ENCODE measurements around the gene CGNL1.

The CGNL1 gene

DNA sequence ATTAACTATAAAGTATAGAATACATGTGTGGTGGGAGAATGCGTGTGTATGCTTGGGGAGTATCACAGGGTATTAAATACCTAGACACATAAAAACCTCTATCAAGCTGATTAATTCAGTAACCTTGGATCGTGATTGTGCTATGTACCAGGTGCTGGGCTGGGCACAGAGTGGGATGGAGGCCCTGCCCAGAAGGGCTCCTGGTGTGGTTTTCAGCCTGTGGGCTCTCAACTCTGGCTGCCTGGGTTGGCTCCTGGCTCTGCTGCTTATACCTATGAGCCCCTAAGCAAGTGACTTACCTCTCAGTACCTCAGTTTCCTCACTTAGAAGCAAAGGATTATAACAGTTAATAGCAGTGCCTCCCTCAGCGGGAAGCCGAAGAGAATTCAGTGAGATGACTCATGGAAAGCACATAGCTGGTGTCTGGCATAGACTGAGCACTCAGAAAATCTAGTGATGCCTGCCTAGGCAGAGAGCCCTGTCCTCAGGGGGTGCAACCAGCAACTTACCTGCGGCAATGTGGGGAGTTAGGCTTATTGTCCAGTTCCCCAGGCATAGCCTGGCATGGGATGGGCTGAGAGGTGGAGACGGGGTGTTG is 124.8 kb downstream of the CGNL1 start:
- Mint-ChIP-seq H3K9me3 (no peaks in the 10 kb centered on the region), H3K27ac (no peak overlapping the region), H3K27me3 (no peaks in the 10 kb centered on the region), H3K36me3 (ENCODE audit: low read depth) (no peaks in the 10 kb centered on the region), H3K4me1 (ENCODE audit: low read depth) (no peaks in the 10 kb centered on the region), H3K4me3 (no peak overlapping the region)
- intact Hi-C loops (cut with micrococcal nuclease), result no loop called here

DNA sequence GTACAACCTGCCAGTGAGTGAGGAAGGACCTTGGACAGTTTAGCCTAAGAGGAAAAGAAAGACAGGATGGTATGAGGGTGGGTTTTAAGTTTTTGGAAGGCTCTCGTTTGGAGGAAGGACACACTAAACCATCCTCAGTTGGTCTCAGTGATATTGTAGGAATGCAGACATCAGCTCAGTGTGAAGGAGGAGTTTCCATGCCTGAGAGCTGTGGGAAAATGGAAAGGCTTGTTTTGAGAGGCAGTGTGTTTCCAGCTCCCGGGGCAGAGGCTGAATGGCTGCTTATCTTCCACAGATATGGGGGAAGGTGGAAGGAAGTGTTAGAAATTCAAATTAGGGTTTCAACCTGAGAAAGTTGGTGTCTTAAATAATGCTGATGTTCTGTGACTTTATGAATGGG is 125.8 kb downstream of the CGNL1 start:
- Mint-ChIP-seq H3K27ac (no peak overlapping the region), H3K4me3 (no peak overlapping the region), H3K9me3 (no peaks in the 10 kb centered on the region), H3K4me1 (ENCODE audit: low read depth) (no peaks in the 10 kb centered on the region), H3K27me3 (no peaks in the 10 kb centered on the region), H3K36me3 (ENCODE audit: low read depth) (no peaks in the 10 kb centered on the region)
- intact Hi-C loops (cut with micrococcal nuclease), result no loop called here

DNA sequence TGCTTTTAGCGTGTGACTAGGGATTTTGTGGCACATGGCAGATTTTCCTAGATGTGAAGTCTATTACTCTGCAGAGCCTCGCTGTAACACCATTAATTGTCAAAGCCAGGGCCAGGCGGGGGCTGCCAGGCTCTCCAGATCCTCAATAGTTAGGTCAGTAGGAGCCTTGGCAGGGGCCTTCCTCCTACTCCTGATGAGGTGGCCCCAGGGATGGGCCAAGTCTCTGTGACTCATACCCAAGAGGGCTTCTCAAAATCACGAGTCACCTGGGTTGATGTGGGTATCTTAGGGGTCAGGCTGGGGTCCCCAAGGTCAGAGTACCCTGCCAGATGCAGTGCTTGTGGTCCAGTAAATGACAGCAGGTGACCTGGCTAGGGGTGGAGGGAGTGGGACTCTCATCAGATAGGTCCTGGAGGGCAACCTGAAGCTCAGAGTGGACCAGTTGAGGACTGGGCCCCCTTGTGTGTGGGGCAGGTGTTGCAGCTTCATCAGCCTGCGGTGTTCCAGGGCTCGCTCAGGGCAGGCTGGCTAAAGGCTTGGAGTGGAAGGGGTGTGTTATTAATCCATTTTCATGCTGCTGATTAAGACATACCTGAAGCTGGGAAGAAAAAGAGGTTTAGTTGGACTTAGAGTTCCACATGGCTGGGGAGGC is 126.9 kb downstream of the CGNL1 start:
- no peaks in the 10 kb centered on the region for H3K27me3 Mint-ChIP-seq
- H3K4me3 Mint-ChIP-seq, result no peak overlapping the region
- no peaks in the 10 kb centered on the region for H3K4me1 Mint-ChIP-seq (ENCODE audit: low read depth)
- intact Hi-C loops (cut with micrococcal nuclease), result no loop called here
- no peaks in the 10 kb centered on the region for H3K9me3 Mint-ChIP-seq
- H3K27ac Mint-ChIP-seq, result no peak overlapping the region
- H3K36me3 Mint-ChIP-seq (ENCODE audit: low read depth), result no peaks in the 10 kb centered on the region

DNA sequence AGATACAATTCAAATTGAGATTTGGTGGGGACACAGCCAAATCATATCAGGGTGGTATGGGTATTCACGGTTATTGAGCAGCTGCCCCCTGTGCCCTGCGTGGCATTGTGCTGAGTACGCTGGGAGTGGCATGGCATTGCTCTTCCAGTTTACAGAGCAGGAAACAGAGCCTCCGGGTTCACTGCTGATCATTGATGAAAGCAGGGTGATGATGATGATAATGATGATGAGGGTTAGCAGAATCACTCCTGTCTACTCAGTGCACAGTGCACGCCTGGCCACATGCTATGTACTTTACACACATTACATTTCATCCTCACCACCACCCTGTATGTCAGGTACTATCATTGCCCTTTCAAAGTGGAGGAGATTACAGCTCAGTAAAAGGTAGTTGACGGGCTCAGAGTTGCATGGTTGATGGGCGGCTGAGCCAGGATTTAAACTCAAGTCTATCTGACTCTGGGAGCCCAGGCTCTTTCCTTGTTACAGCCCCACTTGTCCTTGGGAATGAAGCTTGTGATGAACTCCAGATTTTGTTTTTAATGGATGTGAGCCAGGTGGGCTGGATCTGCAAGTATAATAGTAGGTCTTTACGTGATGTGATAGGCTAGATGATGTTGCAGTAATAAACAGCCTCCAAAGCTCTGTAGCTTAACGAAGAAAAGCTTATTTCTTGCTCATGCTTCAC is 127.8 kb downstream of the CGNL1 start:
- Mint-ChIP-seq H3K9me3 (no peaks in the 10 kb centered on the region), H3K27ac (no peak overlapping the region), H3K27me3 (no peaks in the 10 kb centered on the region), H3K4me1 (ENCODE audit: low read depth) (no peaks in the 10 kb centered on the region), H3K4me3 (no peak overlapping the region), H3K36me3 (ENCODE audit: low read depth) (no peaks in the 10 kb centered on the region)
- intact Hi-C loops (cut with micrococcal nuclease), result no loop called here

DNA sequence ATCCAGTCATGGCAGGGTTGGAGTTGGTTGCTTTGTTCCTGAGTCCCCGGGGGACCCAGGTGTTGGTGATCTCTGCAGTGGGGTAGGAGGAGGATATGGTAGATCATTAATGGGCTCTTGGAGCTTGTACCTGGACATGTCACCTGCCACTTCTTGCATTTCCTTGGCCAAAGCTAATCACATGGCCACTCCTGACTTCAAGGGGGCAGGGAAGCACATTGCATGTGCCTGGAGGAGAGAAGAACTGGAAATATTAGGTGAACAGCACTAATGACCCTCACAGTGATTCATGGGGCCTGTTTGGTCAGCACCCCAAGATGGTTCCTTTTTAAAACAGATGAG is 128.3 kb downstream of the CGNL1 start:
- Mint-ChIP-seq H3K36me3 (ENCODE audit: low read depth) (no peaks in the 10 kb centered on the region), H3K27ac (no peak overlapping the region), H3K27me3 (no peaks in the 10 kb centered on the region), H3K9me3 (no peaks in the 10 kb centered on the region), H3K4me3 (no peak overlapping the region), H3K4me1 (ENCODE audit: low read depth) (no peaks in the 10 kb centered on the region)
- intact Hi-C loops (cut with micrococcal nuclease), result no loop called here

DNA sequence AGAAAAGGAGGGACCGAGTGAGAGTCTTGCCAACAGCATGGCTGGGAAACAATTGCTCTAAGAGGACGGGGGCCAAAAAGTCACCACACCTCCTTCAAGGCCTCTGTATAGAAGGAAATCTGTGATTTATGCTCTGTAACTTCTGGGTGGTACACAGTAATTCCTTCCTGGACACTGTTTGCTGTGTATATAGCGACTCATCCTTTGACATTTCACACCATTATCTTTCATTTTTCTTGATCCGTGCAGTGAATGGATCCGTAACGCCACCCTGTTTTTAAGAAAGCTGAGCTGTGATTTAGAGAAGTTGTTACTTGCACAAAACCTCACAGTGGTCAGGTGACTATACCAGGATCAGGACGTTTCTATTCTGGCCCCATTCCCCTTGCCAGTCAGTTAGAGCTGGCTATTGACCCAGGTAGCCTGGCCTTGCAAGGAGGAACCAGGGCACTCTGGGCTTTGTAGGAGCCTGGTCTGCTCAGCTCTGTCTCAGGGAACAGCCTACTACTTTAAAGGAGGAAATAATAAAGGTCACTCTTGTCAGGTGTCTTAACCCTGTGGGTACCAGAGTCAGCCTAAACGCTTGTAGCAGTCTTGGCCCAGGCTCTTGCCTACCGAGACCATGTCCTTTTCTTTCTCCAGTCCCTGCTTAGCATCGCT is 128.9 kb downstream of the CGNL1 start:
- intact Hi-C loops (cut with micrococcal nuclease), result no loop called here
- Mint-ChIP-seq H3K4me1 (ENCODE audit: low read depth) (no peaks in the 10 kb centered on the region), H3K36me3 (ENCODE audit: low read depth) (no peaks in the 10 kb centered on the region), H3K9me3 (no peaks in the 10 kb centered on the region), H3K27me3 (no peaks in the 10 kb centered on the region), H3K27ac (no peak overlapping the region), H3K4me3 (no peak overlapping the region)

DNA sequence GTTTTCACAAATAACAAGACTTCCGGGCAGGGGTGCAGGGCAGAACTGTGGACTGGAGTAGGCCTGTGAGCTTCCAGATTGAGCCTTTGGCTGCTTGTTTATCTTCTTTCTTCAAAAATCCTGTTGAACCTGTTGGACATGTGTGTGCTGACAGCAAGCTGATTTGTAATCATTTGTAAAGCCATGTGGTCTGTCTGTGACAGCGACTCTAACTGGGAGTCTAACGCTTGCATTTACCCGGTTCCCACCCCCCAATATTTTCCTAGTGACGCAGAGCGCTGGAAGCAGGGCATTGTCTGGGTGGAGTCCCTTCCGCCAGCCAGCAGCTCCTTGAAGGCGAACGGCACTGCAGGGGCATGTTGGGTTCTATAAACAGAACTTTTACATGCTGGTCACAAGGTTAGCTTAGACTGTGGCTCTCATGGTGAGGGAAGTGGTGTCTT is 129.7 kb downstream of the CGNL1 start:
- H3K4me1 Mint-ChIP-seq (ENCODE audit: low read depth), result no peaks in the 10 kb centered on the region
- H3K4me3 Mint-ChIP-seq, result no peak overlapping the region
- no peaks in the 10 kb centered on the region for H3K9me3 Mint-ChIP-seq
- H3K27me3 Mint-ChIP-seq, result no peaks in the 10 kb centered on the region
- H3K36me3 Mint-ChIP-seq (ENCODE audit: low read depth), result no peaks in the 10 kb centered on the region
- no peak overlapping the region for H3K27ac Mint-ChIP-seq
- intact Hi-C loops (cut with micrococcal nuclease), result no loop called here

DNA sequence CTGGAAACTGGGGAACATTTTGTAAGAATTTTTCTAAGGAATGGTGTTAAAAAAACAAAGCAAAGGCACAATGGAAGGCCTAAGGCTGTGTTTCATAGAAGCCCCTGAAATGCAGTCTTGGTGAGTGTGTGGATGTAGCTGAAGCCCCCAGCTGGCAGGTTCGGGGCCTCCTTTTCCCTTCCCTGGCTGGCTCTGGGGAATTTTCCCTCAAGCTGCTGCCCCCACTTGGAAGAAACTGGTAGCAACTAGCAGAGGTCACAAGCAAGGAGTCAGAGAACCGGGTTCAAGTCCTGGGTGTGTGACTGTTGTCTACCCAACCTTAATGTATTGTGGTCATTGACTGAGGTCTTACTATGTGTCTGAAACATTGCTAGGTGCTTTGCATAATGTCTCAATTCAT is 130.1 kb downstream of the CGNL1 start:
- Mint-ChIP-seq H3K27ac (no peak overlapping the region), H3K4me1 (ENCODE audit: low read depth) (no peaks in the 10 kb centered on the region), H3K9me3 (no peaks in the 10 kb centered on the region), H3K4me3 (no peak overlapping the region), H3K36me3 (ENCODE audit: low read depth) (no peaks in the 10 kb centered on the region), H3K27me3 (no peaks in the 10 kb centered on the region)
- intact Hi-C loops (cut with micrococcal nuclease), result no loop called here

DNA sequence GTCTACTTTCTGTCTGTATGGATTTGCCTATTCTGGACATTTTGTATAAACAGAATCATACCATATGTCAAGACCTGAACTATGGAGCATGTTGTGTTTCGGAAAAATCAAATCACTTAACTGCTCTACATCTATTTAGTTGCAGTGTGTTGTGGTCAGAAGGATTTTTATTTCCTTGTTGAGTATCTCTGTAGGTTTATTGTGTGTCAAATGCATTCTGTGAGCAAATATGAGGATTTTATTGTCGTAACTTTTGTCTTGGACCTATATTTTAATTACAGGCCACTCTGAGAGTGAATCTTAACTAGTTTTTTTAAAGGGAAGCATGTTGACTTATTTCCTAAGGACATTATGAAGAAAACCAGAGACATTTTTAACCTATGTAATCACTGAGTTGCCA is 130.8 kb downstream of the CGNL1 start:
- no peaks in the 10 kb centered on the region for H3K27me3 Mint-ChIP-seq

DNA sequence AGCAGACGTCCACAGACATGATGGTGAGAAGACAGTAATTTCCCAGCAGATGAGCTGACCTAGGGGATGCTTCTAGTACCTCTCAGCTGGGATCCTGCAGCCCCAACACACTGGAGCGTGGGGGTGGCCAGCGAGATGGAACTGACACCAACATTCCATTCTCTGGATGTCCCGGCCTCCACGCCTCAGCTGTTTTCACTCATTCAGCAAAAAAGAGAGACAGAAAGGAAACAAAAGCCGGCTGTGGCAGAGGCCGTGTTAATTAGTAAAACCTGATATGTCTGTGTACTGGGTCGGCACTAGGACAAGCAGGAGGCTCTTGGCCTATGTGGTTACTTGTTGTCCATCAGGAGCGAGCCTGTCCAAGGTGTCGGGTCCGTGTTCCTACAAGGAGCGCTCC is 132.8 kb downstream of the CGNL1 start:
- Mint-ChIP-seq H3K27ac (no peak overlapping the region), H3K36me3 (ENCODE audit: low read depth) (no peaks in the 10 kb centered on the region), H3K27me3 (no peaks in the 10 kb centered on the region), H3K4me3 (no peak overlapping the region), H3K9me3 (no peaks in the 10 kb centered on the region), H3K4me1 (ENCODE audit: low read depth) (no peaks in the 10 kb centered on the region)
- intact Hi-C loops (cut with micrococcal nuclease), result no loop called here

More for the DNA sequence above, 130.8 kb downstream of the CGNL1 start:
- Mint-ChIP-seq H3K36me3 (ENCODE audit: low read depth) (no peaks in the 10 kb centered on the region), H3K27ac (no peak overlapping the region), H3K4me1 (ENCODE audit: low read depth) (no peaks in the 10 kb centered on the region), H3K4me3 (no peak overlapping the region), H3K9me3 (no peaks in the 10 kb centered on the region)
- intact Hi-C loops (cut with micrococcal nuclease), result no loop called here

DNA sequence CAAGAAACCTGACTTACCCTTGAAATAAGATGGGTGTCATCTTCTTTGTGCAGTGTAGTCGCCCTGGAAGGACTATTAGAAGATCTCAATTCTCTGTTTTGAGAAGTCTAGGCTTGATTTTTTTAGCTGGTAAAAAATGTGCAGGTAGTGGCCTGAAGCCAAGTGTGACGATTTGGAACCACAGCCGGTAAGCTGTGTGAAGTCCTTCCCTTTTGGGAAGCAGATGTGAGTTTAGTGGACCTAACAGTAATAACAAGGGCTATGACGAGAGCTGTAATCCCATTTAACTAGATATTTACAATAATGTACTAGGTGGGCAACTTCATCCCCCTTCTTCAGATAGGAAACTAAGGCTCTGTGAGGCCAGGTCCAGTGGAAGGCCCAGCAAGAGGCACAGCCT is 133.7 kb downstream of the CGNL1 start:
- Mint-ChIP-seq H3K4me3 (no peak overlapping the region), H3K27me3 (no peaks in the 10 kb centered on the region), H3K4me1 (ENCODE audit: low read depth) (no peaks in the 10 kb centered on the region), H3K9me3 (no peaks in the 10 kb centered on the region), H3K36me3 (ENCODE audit: low read depth) (no peaks in the 10 kb centered on the region), H3K27ac (no peak overlapping the region)
- intact Hi-C loops (cut with micrococcal nuclease), result no loop called here

DNA sequence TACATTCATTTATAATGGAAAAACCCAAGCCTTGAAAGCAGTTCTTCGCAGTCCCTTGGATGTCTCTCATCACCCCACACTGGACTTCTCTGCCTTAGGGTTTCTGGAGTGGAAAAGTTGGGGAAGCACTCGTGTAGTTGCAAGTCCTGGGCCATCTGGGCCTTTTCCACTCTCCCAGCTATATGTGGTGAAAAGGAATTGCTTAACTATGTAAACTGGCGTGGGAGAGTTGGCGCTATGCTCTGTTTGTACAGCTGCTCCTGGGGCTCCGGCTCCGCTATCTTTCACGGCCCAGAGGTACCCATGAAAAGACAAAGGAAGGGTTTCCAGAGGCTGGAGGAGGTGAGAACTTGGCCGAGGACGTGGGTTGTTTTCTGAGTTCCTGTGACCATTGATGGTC is 134.3 kb downstream of the CGNL1 start:
- H3K4me3 Mint-ChIP-seq, result no peak overlapping the region
- intact Hi-C loops (cut with micrococcal nuclease), result no loop called here
- no peaks in the 10 kb centered on the region for H3K4me1 Mint-ChIP-seq (ENCODE audit: low read depth)

DNA sequence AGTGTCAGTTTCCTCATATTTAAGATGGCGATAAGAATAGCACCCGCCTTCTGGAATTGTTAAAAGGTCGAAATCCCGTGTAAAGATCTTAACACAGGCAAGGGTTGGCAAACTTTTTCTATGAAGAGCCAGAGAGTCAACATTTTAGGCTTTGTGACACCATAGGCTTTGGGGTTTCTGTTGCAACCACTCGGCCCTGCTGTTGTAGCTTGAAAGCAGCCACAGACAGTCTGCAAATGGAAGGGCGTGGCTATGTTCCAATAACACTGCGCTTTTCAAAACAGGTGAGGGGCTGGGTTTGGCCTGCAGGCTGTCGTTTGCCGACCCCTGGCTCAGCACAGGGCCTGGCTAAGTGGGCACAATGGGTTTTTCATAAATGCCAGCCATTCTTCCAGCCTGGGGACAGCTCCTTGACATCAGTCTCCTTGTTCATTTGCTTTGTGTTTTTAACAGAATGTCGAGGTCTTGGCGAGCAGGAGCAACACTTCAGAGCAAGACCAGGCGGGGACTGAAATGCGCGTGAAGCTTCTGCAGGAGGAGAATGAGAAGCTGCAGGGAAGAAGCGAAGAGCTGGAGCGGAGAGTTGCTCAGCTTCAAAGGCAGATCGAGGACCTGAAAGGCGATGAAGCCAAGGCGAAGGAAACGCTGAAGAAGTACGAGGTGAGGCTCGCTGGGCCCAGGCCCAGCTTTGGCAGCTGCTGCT is 140.2 kb downstream of the CGNL1 start:
- Mint-ChIP-seq H3K9me3 (no peaks in the 10 kb centered on the region), H3K27ac (no peak overlapping the region), H3K27me3 (no peaks in the 10 kb centered on the region), H3K36me3 (ENCODE audit: low read depth) (no peaks in the 10 kb centered on the region), H3K4me3 (no peak overlapping the region), H3K4me1 (ENCODE audit: low read depth) (no peaks in the 10 kb centered on the region)
- intact Hi-C loops (cut with micrococcal nuclease), result no loop called here

More for the DNA sequence above, 134.3 kb downstream of the CGNL1 start:
- H3K9me3 Mint-ChIP-seq, result no peaks in the 10 kb centered on the region
- H3K27me3 Mint-ChIP-seq, result no peaks in the 10 kb centered on the region
- H3K36me3 Mint-ChIP-seq (ENCODE audit: low read depth), result no peaks in the 10 kb centered on the region
- no peak overlapping the region for H3K27ac Mint-ChIP-seq

Data from dendritic cell treated with granulocyte-macrophage colony-stimulating factor and Interleukin-4, amounts not matched to agents 40 ng/mL and 50 ng/mL, for 4 days (primary cell).